ENCODE data around the gene ALLC. TPM values are rescaled to one million over a fixed set of nuclear protein-coding genes. Genes with fewer than 3 reads are reported as not detected.

ALLC gene
- total and polyA plus RNA-seq, 9 of the 15 experiments (the other 6 are each of a cell fraction or from before 2014, with no cell fraction given), result not detected

- POLR2A ChIA-PET, result no interaction called here
- H3K79me2 ChIP-seq (ENCODE audit: control insufficient read depth, insufficient read depth, low read length), result no peaks in the 10 kb centered on the region
- H2AFZ ChIP-seq (ENCODE audit: low read depth, low read length), result no peak overlapping the region
- H3K4me3 ChIP-seq, result no peak overlapping the region
- no peaks in the 10 kb centered on the region for H4K20me1 ChIP-seq (replicated peaks; ENCODE audit: control insufficient read depth, insufficient read depth, low read length)
- no peaks in the 10 kb centered on the region for H3K9me1 ChIP-seq (ENCODE audit: control insufficient read depth, insufficient read depth, low read length)
- DNase-seq (ENCODE audit: extremely low read depth in 1 of 4, low spot score in 3 of 4), result no peak
- no peaks in the 10 kb centered on the region for H3K9me3 ChIP-seq (replicated peaks; ENCODE audit: control insufficient read depth, insufficient read depth, low read depth, low read length)
- in situ Hi-C loops (cut with MboI), result loop anchor here (25.0 kb wide), 1 partner anchor 1557 kb away; no protein-coding TSS in a partner anchor
- H3K4me2 ChIP-seq (ENCODE audit: insufficient read depth, low read length), result no peak overlapping the region
- no peak overlapping the region for H3K9ac ChIP-seq (ENCODE audit: insufficient read depth in 1 of 2, low read depth in 2 of 2, low read length in 2 of 2)
- TF ChIP-seq TSC22D4 (tag; IDR thresholded peaks at IDR 0.05) (no peak), POLR2A (conservative IDR thresholded peaks at IDR 0.05) (no peak), RUNX1 (IDR thresholded peaks at IDR 0.05; ENCODE audit: low read depth) (no peak), ZNF584 (CRISPR knock-in tag; IDR thresholded peaks at IDR 0.05; ENCODE audit: low read depth) (no peak), MBD2 (IDR thresholded peaks at IDR 0.05; ENCODE audit: borderline replicate concordance, low read depth) (no peak), SAP30 (IDR thresholded peaks at IDR 0.05; ENCODE audit: borderline replicate concordance, insufficient read depth, low read depth, low read length, poor library complexity, severe bottlenecking) (no peak), ZBTB8A (IDR thresholded peaks at IDR 0.05; ENCODE audit: partially characterized antibody) (no peak), BRF1 (IDR thresholded peaks at IDR 0.05; ENCODE audit: borderline replicate concordance, extremely low read depth, insufficient read length) (no peak), RBM15 (IDR thresholded peaks at IDR 0.05; ENCODE audit: insufficient read depth, low read length) (no peak), TARDBP (IDR thresholded peaks at IDR 0.05) (no peak), COPS2 (conservative IDR thresholded peaks at IDR 0.05) (no peak), HLTF (IDR thresholded peaks at IDR 0.05) (no peak), ZNF707 (CRISPR knock-in tag; conservative IDR thresholded peaks at IDR 0.05) (no peak), GATAD2B (IDR thresholded peaks at IDR 0.05; ENCODE audit: borderline replicate concordance) (no peak), POLR2AphosphoS2 (IDR thresholded peaks at IDR 0.05; ENCODE audit: low read length) (no peak), YY1 (IDR thresholded peaks at IDR 0.05; ENCODE audit: borderline replicate concordance in 1 of 3, control insufficient read depth in 1 of 3, extremely low read depth in 1 of 3, insufficient read depth in 3 of 3, insufficient read length in 1 of 3, insufficient replicate concordance in 2 of 3, low read depth in 1 of 3, low read length in 2 of 3) (no peak)
- TF ChIP-seq, protein P1, sequence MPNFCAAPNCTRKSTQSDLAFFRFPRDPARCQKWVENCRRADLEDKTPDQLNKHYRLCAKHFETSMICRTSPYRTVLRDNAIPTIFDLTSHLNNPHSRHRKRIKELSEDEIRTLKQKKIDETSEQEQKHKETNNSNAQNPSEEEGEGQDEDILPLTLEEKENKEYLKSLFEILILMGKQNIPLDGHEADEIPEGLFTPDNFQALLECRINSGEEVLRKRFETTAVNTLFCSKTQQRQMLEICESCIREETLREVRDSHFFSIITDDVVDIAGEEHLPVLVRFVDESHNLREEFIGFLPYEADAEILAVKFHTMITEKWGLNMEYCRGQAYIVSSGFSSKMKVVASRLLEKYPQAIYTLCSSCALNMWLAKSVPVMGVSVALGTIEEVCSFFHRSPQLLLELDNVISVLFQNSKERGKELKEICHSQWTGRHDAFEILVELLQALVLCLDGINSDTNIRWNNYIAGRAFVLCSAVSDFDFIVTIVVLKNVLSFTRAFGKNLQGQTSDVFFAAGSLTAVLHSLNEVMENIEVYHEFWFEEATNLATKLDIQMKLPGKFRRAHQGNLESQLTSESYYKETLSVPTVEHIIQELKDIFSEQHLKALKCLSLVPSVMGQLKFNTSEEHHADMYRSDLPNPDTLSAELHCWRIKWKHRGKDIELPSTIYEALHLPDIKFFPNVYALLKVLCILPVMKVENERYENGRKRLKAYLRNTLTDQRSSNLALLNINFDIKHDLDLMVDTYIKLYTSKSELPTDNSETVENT (CRISPR knock-in tag; IDR thresholded peaks at IDR 0.05), result no peak
- no TSS peak for BruUV-seq (replicated peaks)
- intact Hi-C loops (cut with micrococcal nuclease), result no loop called here
- no peak for FAIRE-seq
- H3K4me1 ChIP-seq (replicated peaks in 1 of 2; ENCODE audit: control insufficient read depth in 2 of 2, insufficient read depth in 2 of 2, low read length in 2 of 2), result peaks cover 0 to 3% of the 10 kb centered on the region in 2 experiments; a peak in 1 of 5 replicates
- H3K27me3 ChIP-seq (ENCODE audit: control insufficient read depth in 2 of 2, insufficient read depth in 2 of 2, low read length in 2 of 2), result peaks cover 39 to 64% of the 10 kb centered on the region in 2 experiments
- CTCF ChIA-PET (ENCODE audit: low intra/inter-chr PET ratio), result no interaction called here
- H3K27ac ChIP-seq (ENCODE audit: extremely low read depth, low read depth, low read length), result no peak overlapping the region
- no peak for ATAC-seq
- no peaks in the 10 kb centered on the region for H3K36me3 ChIP-seq (ENCODE audit: control insufficient read depth, insufficient read depth, low read length)
- WGBS (ENCODE audit: insufficient coverage, low coverage, missing lambda C conversion rate), result 0% methylated on average over 8 of the region's 8 CpGs
Measured at GRCh38 chr2:3669656-3670055, 11.7 kb downstream of the ALLC start.

All from K562 (cell line).